Pulmonary artery endothelial cell (primary cell): Measurements from ENCODE around the gene AIG1. TPM values are rescaled to one million over a fixed set of nuclear protein-coding genes. Genes with fewer than 3 reads are reported as not detected.
"Not testable (repeated sequence)": the region's sequence is repeated elsewhere in the genome, so short reads cannot be mapped to it uniquely, and the experiment has no call there.

ENCODE experiments used
- DNase-seq: peaks from one replicate; pipeline ENCODE4 v3.0.0-alpha.2; 2011; ENCODE audit warnings: low read depth, low spot score
- total RNA-seq: library from RNA; depleted of rRNA; stranded (reverse); fragments of >200 nt; gene quantifications from 2 replicates; pipeline ENCODE4 v1.2.3, GENCODE V29; 2014

The AIG1 gene
- total RNA-seq, 1 donor from 2014 or later, result 19.3 TPM

DNA sequence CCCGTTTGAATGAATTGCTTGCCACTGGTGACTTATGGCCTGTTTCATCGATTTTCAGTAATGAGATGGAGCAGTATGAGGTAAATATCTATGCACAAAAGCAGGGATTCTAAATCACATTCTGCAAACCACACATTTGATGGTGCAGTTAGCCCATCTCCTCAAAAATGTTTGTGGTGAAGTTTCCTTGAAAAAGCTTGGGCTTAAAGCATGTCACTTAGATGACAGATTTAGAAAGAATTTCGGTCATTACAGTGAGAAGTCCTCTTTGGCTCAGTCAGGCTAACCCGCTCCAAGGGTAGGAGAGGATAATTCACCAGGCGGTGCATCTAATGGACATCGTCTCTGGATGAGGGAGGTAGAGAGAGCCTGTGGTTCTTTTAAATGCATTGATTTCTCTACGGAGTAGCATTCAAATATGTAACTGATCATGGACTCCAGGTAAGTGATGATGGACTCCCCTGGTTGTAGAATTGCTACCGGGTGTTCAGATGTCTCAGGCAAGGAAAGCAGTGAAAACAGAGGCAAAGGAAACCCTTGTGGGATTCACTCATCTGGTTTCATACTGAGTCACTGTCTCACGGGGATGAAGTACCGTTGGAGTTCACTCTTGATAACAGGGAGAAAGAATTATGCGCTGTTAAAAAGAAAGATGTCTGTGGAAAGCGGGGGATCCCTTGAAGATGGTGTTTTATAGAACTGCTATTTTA lies 65.3 kb downstream of the AIG1 start:
- DNase-seq, result no peak

DNA sequence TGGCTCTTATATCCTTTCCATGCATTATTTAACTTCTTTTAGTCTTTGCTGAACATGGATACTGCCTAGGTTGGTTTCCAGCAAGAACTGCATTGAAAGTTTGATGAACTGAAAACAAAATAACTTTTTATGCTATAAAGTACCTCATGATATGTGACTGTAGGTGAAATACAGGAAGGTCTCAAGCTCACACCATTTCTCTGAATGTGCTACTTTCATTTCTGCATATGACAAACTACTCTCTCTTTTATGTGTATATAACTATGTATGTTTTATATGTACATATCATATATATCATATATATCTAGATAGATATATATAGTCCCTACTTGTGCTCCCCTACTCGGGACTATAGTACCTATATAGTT lies 65.9 kb downstream of the AIG1 start:
- no peak for DNase-seq

DNA sequence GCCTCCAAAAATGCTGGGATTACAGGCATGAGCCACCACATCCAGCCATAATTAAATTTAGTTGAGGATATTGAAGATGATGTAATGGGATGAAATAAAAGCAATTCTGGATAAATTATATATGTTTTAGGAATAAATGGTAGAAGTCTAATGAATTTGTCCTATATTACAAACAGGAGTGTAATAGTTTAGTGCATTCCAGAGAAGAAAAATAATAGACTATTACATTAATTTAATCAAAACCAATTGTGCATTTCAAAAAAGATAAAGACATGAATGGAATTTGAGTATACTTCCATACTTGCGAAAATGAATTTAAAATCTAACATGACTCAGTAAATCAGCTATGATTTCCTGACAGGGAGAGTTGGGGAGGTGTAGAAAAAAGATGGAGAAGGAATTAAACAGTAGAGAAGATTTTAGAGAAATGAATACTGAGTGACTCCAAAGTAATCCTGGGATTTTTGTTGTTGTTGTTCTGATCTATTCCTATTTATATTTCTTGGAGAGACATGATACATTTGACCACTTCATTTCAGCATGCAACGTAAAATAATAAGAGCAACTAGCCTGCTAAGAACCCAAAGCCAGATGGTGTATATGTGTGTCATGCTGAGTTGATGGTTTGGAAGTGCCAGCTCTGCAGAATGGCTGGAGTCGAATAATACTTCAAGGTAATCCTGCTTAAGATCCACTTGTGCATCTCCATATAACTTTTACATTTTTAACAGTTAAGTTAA lies 67.4 kb downstream of the AIG1 start:
- no peak for DNase-seq

DNA sequence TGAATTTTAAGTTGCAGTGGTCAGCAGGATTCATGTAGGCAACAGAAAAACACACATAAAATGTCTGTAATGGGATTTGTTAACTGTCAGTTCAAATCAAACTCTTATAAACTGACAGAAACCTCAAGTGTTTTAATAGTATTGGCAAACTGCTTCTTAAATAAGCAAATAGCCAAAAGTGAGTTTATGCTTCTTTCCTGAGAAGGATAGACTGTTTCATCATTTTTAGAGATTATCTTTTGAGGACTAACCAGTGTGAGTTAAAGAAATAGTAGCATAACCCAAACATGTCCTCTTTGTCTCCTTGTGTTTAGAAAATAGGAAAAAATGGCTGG lies 68.0 kb downstream of the AIG1 start:
- no peak for DNase-seq

DNA sequence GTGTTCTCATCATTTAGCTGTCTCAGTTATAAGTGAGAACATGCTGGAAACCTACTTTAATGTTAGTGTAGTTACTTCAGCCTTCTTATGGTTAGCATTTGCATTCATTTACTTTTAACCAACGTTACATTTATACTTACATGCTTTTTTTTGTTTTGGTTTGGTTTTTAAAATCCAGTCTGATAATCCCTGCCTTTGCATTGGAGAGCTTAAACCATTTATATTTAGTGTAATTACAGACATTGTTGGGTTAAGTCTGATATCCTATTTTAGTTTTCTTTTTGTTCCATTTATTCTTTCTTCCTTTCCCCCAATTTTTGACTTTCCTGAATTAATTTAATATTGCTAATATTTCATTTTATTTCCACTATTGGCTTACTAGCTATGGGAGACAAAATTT lies 70.2 kb downstream of the AIG1 start:
- DNase-seq, result no peak

DNA sequence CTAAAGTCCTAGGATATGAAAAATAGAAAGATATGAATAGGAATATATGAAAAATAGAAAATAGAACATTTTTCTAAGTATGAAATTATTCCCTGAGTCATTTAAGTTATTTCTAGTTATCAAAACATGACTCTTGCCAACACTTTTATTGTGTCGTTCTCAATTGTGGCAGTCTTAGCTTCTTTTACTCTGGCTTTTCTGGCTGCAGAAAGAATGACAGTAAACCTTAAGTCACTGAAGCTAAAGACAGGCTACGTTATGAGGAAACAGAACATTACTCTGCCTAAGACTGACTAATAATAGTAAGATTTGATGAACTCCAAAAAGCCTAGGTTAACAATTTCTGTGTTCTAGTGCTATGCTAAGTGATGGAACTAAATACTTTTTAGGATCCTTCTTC lies 74.6 kb downstream of the AIG1 start:
- DNase-seq, result no peak

DNA sequence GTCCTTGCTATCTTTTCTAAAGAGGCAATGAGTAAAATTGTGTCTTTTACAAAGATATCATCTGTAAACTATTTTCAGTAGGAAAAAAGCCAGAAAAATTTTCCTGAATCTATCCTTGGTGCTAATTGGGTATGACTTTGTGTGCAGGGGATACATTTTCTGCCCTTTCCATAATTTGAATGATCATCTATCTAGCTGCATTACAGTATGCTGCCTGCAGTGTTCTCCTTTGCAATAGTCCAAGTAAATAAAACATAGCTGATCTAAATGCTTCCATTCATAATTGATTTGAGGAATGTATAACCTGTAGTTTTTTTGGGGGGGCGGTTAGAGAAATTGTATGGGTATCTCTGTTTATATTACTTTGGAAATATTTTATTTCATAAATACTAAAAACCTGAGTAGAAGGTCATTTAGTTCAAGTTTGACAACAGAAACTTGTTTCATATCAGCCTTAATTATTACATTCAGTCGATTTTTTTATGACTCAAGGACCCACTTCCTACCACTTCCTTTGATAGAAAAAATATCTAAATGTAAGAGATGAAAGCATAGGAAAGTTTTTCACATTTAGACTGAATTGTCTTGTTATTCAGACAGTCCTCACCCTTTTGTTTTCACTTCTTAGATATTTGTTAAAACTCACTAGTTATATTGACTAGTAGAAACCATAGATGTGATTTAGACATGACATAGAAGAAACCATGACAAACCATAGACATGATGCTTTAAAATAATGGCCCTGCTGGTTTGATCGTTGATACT lies 75.3 kb downstream of the AIG1 start:
- no peak for DNase-seq

DNA sequence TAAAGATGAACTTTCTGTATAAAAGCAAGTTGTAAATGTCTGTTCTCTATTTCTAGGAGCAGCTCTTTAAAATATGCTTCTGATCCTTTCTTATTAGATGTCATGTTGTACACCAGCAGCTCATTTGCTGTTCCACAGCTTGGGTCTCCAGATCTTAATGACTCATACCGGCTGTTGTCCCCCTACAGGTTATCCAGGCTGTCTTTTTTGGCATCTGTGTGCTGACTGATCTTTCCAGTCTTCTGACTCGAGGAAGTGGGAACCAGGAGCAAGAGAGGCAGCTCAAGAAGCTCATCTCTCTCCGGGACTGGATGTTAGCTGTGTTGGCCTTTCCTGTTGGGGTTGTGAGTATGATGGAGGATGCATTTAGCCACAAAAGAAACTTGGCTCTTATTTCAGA lies 76.0 kb downstream of the AIG1 start:
- no peak for DNase-seq

DNA sequence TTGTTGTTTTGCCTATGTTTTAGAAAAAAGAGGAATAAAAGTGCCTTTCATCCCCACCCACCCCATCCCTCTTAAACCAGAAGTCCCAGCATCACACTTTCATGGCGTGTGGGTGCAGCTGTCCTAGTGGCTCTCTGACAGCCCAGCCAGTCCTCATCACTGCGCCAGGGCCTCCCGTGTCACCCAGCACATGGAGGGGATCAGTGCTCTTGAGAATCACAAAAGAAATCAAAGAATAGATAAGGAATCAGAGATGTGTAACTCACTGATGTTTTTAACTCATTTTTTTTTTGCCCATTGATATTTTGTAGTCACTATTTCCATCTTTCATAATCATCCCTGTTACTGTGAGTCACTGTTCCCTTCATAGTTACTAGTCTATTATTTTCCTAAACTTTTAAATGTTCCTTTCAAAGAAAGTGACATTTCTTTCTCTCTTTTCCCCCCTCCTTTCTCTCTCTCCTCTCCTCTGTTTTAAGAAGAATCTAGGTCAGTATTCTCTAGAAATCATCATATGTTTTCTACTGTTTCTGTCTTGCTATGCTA lies 78.6 kb downstream of the AIG1 start:
- no peak for DNase-seq

DNA sequence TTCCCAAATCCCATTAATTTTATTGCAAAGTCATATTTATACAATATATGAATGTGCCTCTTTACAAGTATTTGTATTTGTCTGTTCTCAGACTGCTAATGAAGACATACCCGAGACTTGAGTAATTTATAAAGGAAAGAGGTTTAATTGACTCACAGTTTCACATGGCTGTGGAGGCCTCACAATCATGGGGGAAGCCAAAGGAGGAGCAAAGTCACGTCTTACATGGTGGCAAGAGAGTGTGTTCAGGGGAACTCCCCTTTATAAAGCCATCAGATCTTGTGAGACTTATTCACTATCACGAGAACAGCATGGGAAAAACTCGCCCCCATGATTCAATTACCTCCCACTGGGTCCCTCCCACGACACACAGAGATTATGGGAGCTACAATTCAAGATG lies 79.2 kb downstream of the AIG1 start:
- not testable (repeated sequence) for DNase-seq

DNA sequence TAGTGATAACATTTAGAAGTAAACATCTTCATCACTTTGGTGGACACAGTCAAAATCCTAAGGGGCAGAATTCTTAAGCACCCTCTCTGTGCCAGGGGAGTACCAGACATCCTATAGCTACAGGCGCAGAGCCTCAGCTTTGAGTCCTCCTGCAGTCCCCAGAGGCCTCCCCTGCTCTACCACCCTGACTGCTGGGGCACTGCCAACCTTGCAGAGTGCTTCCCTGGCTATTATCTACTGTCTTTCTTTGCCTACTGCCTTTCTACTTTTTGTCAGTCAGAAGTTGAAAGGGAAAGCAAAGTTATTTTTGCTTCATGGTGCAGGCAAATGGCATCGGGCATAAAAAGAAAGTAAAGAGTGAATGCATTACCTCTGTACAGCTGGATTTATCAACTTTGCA lies 80.1 kb downstream of the AIG1 start:
- DNase-seq, result no peak

DNA sequence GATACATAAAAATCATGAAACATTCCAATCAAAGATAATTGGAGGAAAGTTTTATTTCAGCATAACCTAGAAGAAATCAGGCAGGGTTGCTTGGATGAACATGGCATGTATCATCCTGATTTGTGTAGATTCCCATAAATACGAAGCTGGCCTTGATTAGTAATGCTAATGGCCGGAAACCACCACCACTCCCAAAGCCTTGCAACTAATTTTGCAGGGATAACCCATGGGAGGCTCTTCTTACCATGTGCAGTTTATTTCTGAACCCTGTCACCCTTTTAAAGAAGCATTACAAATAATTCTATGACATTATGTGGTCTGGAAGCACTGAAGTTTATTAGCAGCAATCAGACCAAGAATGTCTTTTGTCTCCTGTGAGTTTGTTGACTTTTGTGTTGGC lies 80.8 kb downstream of the AIG1 start:
- no peak for DNase-seq

DNA sequence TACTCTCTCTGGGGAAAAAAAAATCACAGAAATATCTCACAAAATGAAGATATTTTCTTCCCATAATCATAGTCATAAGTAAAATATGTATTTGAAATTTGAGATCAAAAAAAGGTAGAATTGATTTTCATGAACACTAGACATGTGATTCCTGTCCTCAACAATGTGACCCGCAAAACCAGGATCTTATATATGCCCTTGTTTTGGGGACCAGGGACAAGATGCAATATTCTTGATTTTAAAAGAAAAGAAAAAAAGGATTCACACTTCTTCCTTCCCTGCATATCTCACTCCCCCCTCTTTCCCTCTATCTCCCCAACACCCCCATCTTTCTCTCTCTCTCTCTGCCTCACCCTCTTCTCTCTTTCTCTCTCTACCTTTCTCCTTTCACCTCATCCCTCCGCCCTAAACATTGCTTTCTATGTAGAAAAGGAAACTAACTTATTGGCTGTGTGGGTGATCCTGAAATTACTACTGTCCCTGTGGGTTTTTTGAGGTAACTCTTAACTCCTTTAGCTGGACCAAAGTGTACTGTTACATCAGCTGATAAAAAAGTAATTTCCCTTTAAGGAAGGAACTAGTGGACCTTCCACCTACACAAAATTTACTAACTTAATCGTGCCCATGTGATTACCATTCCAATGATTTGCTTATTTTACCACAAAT lies 85.6 kb downstream of the AIG1 start:
- DNase-seq, result no peak

DNA sequence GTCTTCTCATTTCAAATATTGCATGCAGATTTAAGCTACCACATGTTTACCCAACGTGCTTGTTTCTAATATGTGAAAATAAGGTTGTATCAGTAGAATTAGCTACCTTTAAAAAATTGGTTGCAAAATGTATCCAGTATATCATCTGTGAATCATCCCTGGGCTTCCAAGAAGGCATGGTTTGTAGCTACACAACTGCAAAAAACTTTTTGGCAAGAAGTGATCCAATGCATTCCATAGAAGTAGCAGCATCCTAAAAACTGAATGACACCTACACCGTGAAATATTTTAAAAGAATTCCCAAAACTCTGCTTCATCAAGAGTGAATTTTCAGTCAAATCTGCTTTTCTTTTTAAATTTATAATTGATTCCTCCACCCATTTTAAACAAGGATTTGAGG lies 89.1 kb downstream of the AIG1 start:
- no peak for DNase-seq

DNA sequence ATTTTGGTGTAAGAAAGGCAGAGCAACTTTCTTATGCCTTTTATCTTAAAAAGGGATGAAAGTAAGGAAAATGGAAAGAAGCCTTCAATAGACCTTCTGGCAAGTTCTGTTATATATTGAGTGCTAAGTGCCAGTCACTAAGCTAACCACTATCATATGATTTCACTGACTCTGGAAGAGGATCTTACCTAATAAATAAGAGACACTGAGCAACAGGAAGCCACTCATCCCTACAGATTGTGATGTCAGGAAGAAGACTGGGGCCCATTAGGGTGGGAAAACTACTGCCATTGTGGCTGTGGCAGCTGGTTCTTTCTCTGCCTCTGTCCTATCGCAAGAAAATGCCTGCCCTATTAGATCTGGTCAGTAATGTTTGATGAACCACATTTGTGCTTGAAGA lies 89.6 kb downstream of the AIG1 start:
- no peak for DNase-seq

DNA sequence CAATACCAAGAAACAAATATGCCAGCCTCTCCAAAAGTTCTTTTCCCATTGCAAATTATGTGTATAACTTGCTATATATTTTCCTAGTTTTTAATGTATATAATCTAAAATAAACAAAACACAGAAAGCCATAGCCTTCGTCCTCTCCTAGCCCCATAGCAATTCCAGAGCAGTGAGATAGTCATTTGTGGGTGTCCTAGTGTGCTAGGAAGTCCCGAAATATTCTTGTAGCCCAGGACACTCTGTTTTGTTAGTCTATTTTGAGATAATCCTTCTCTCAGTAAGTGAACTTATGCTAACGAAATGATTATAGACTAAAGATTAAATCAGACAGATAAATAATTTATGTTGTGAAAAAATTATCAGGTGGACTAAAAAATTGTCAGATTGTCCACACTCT lies 90.7 kb downstream of the AIG1 start:
- DNase-seq, result no peak

DNA sequence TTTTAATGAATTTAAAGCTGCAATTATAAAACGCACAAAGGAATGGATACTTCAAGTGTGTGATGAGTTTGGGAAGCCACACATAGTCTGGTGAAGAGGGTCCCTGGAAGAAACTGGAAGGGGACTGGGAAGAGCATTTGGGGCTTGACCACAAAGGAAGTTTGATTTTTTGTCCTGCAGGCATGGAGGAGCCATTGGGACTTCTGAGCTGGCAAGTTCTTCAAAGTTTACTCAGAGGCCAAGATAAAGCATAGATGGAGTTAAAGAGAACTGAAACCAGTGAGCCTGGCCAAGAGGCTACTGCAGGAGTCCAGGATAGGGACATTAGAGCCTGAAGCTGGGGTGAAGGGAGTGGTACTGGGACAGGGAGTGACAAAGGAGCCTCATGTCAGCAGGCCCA lies 95.0 kb downstream of the AIG1 start:
- no peak for DNase-seq

DNA sequence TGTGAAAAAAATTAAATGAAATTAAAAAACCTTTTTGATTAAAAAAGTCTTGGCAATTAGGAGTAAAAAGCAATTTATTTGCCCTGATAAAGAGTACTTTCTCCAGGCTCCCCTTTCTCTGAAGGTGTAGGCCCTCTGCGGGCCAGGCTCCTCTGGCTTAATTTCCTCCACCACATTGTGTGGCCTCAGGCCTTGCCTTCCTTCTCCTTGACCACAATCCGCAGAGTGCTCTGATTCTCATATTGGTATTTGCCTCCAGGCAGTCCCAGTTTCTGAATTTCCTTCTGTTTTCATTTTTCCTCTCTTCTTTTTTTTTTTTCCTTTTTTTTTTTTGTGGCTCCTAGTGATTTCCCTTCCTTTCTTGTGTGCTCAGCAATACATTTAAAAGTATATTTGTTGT lies 96.4 kb downstream of the AIG1 start:
- DNase-seq, result no peak

DNA sequence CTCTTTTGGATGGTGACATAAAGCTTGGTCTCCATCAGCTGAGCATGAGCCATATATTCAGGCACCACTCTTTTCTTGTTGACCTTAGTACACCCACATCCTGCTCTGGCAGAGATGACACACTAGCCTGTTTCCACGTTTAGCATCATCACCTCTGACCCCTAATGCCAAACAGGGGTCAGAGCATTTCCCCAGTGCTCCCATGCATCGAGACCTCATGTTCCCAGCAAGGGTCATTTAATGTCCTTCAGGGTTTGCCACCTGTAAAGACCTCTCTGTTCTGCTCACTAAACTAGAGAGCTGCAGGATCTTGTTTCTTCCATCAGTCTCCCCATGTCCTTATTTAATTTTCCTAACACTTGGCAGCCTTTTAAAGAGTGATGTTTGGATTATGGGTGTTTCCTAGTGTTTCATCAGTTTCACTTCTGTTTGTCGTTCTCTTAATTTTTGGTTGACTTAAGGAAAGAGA lies 97.5 kb downstream of the AIG1 start:
- no peak for DNase-seq

DNA sequence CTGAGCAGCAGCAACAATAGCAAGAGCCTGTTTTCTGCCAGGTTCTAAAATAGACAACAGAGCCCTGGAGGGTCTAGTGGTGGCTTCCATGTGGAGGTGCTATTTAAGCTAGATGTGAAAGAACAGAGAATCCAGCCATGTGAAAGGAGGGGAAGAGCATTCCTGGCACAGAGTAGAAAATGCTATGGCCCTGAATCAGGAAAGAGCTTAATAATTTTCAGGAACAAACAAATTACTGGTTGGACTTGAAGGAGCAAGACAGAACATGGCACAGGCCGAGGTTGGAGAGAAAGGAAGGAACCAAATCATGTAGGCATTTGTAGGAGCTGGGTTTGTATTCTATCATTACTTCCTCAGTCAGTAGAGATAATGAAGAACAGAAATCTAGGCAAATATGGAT lies 98.3 kb downstream of the AIG1 start:
- DNase-seq, result no peak

DNA sequence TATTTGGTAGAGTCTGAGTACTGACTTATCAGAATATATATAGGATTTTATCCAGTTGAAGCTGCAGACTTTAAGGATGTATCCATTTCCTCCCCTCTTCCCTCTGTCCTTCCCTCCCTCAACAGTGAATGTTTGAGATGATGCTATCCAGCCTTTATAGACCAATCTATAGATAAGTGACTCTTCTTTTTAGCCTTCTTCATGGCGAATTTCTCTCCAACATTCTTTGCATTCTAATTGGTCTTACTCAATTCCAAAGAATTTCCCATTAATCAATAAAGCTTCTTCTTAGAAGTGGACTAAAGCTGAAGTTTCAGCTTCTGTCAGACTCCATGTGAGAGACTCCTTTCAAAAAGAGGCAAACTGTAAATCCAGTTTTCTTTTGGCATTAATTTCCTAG lies 99.3 kb downstream of the AIG1 start:
- no peak for DNase-seq
